ENCODE data around the gene ZC3H12D.

- TF ChIP-seq EZH2 (optimal IDR thresholded peaks at IDR 0.05; ENCODE audit: low read depth, low read length) (no peak), CTCF (IDR thresholded peaks at IDR 0.05; ENCODE audit: low read length) (no peak)
Observed at GRCh38 chr6:149425754-149426153, 59.1 kb downstream of the ZC3H12D start.

All from MM.1S (cell line).